Testis (tissue), 3 donors: Measurements from ENCODE around the gene ALOXE3. TPM values are rescaled to one million over a fixed set of nuclear protein-coding genes. Genes with fewer than 3 reads are reported as not detected.

Experiments used
- DNase-seq: peaks from one replicate; pipeline ENCODE4 v3.0.0-alpha.2; 2019
- H3K27ac ChIP-seq, 2 donors: fragments of 200-600 bp; sonication (generic); one replicate each; pipeline ENCODE4 v1.5.1; 2019
- H3K27me3 ChIP-seq: fragments of 200-600 bp; sonication (generic); one replicate; pipeline ENCODE4 v1.5.1; 2019
- H3K36me3 ChIP-seq: fragments of 200-600 bp; sonication (generic); one replicate; pipeline ENCODE4 v1.5.1; 2017; ENCODE audit warnings: low read depth; ENCODE audit errors: missing control alignments
- H3K4me1 ChIP-seq: fragments of 200-600 bp; sonication (generic); one replicate; pipeline ENCODE4 v1.5.1; 2019
- H3K4me3 ChIP-seq, 2 donors: fragments of 200-600 bp; sonication (generic); one replicate each; pipeline ENCODE4 v1.5.1; 2017 to 2019
- H3K9me3 ChIP-seq: fragments of 200-600 bp; sonication (generic); one replicate; pipeline ENCODE4 v1.5.1; 2017
- CTCF ChIP-seq, 3 experiments: fragments of 450-650 bp in 2 of 3; fragments of 200-600 bp in 1 of 3; sonication (generic) in 1 of 3; IDR thresholded peaks; one replicate each; pipeline ENCODE4 v1.5.1; 2016 to 2019; ENCODE audit warnings: antibody characterized with exemption in 3 of 3, mild to moderate bottlenecking in 2 of 3, moderate library complexity in 1 of 3
- POLR2A ChIP-seq: fragments of 450-650 bp; IDR thresholded peaks from one replicate; pipeline ENCODE4 v1.6.1; 2017; ENCODE audit warnings: antibody characterized with exemption, mild to moderate bottlenecking, moderate library complexity
- WGBS, 2 donors: methylation state at CpG; one replicate each; pipeline ENCODE4 v1.1.5; 2018; 5-methylcytosine and 5-hydroxymethylcytosine counted together
- intact Hi-C: fragments of 100-400 bp; cut with DNase I; formaldehyde crosslinking; loops from one replicate; pipeline ENCODE4 v1.15.1; 2023; ENCODE audit warnings: low total_unique reads
- polyA plus RNA-seq: library from polyadenylated mRNA; stranded (reverse); fragments of 350-450 nt; fragmentation: Illumina TruSeq; extraction: RNeasy Lipid Tissue Mini Kit (QIAGEN cat#74804); gene quantifications from one replicate; pipeline ENCODE4 v1.2.3, GENCODE V29; 2014; ENCODE audit warnings: low read depth, low replicate concordance; ENCODE audit not compliant: insufficient read depth
- total RNA-seq, 2 donors: library from RNA; depleted of rRNA; stranded (reverse); fragments of >200 nt; gene quantifications; one replicate each; pipeline ENCODE4 v1.2.3, GENCODE V29; 2016

ALOXE3 gene
- total and polyA plus RNA-seq, 3 donors from 2014 or later, result 2.2 to 4.3 (median 2.7) TPM

- intact Hi-C loops, result no loop called here
- Histone ChIP-seq H3K4me1 (no peaks in the 10 kb centered on the region), H3K27ac (peak overlapping the region in 1 of 2 donors; percentile 96), H3K4me3 (no peak overlapping the region), H3K27me3 (no peaks in the 10 kb centered on the region), H3K9me3 (no peaks in the 10 kb centered on the region), H3K36me3 (no peaks in the 10 kb centered on the region)
- WGBS, 2 donors, result 88 to 90% methylated on average over 17 to 22 of the region's 22 CpGs
- no peak for DNase-seq
- TF ChIP-seq POLR2A, result no peak
- TF ChIP-seq CTCF (IDR thresholded peaks at IDR 0.05), result no peak
Measured at GRCh38 chr17:8143581-8144400, 25.5 kb upstream of the ALOXE3 start.

- WGBS, 2 donors, result 86 to 87% methylated on average over 12 to 14 of the region's 15 CpGs
- H3K27ac ChIP-seq, result peak overlapping the region; percentile 4 to 96
- no peak for TF ChIP-seq CTCF (IDR thresholded peaks at IDR 0.05)
- no peak for TF ChIP-seq POLR2A
Measured at GRCh38 chr17:8142887-8143580, 24.7 kb upstream of the ALOXE3 start.

GRCh38 chr17:8142158-8142886, 24.0 kb upstream of the ALOXE3 start:
- intact Hi-C loops, result no loop called here
- H3K4me1 ChIP-seq, result no peaks in the 10 kb centered on the region
- H3K27ac ChIP-seq, result peak overlapping the region in 1 of 2 donors; percentile 96
- no peaks in the 10 kb centered on the region for H3K9me3 ChIP-seq
- H3K27me3 ChIP-seq, result no peaks in the 10 kb centered on the region
- H3K4me3 ChIP-seq, result no peak overlapping the region
- TF ChIP-seq POLR2A, result no peak
- TF ChIP-seq CTCF (IDR thresholded peaks at IDR 0.05), result no peak
- no peak for DNase-seq
- WGBS, 2 donors, result 85 to 90% methylated on average over 2 to 23 of the region's 23 CpGs
- H3K36me3 ChIP-seq, result no peaks in the 10 kb centered on the region

More at GRCh38 chr17:8142887-8143580, 24.7 kb upstream of the ALOXE3 start:
- Histone ChIP-seq H3K4me3 (no peak overlapping the region), H3K27me3 (no peaks in the 10 kb centered on the region), H3K9me3 (no peaks in the 10 kb centered on the region), H3K4me1 (no peaks in the 10 kb centered on the region), H3K36me3 (no peaks in the 10 kb centered on the region)
- intact Hi-C loops, result no loop called here
- DNase-seq, result no peak

- H3K4me1 ChIP-seq, result no peaks in the 10 kb centered on the region
- 81 to 82% methylated on average over 9 to 11 of the region's 11 CpGs for WGBS, 2 donors
- no peak for DNase-seq
- intact Hi-C loops, result no loop called here
- no peak overlapping the region for H3K4me3 ChIP-seq
- H3K27me3 ChIP-seq, result no peaks in the 10 kb centered on the region
- TF ChIP-seq CTCF (IDR thresholded peaks at IDR 0.05) (no peak), POLR2A (no peak)
- H3K36me3 ChIP-seq, result no peaks in the 10 kb centered on the region
- H3K9me3 ChIP-seq, result no peaks in the 10 kb centered on the region
- peak overlapping the region in 1 of 2 donors; percentile 96 for H3K27ac ChIP-seq
Measured at GRCh38 chr17:8141741-8142140, 23.4 kb upstream of the ALOXE3 start.
